HepG2 (cell line): ENCODE data around the gene CCDC106. TPM values are rescaled to one million over a fixed set of nuclear protein-coding genes. Genes with fewer than 3 reads are reported as not detected.

ENCODE experiments used
- ATF7-NPFF ChIP-seq: sonication (generic); formaldehyde crosslinking; IDR thresholded peaks from 2 replicates; pipeline ENCODE4 v1.8.1; 2023; ENCODE audit warnings: mild to moderate bottlenecking, low read depth, missing genetic modification reagents, moderate library complexity
- HNF1B ChIP-seq: sonication (generic); formaldehyde crosslinking; IDR thresholded peaks from 2 replicates; pipeline ENCODE4 v1.5.1; 2020; ENCODE audit warnings: mild to moderate bottlenecking, moderate library complexity, missing genetic modification reagents
- HNF4G ChIP-seq, 2 experiments: sonication (generic) in 1 of 2; formaldehyde crosslinking in 1 of 2; IDR thresholded peaks; 2 replicates each; pipeline versions ENCODE4 v1.4.0 to v1.6.1; 2011 to 2020; ENCODE audit warnings: borderline replicate concordance in 2 of 2, low read depth in 2 of 2, mild to moderate bottlenecking in 2 of 2, low read length in 1 of 2, missing genetic modification reagents in 1 of 2, moderate library complexity in 1 of 2
- HNRNPH1 ChIP-seq: fragments of 200-400 bp; formaldehyde crosslinking; optimal IDR thresholded peaks from 2 replicates; pipeline ENCODE3; 2017; ENCODE audit warnings: mild to moderate bottlenecking, low read depth, low read length
- IRX3 ChIP-seq: sonication (generic); formaldehyde crosslinking; IDR thresholded peaks from 2 replicates; pipeline ENCODE4 v1.8.1; 2023; ENCODE audit warnings: mild to moderate bottlenecking, low read depth, missing genetic modification reagents, borderline replicate concordance
- SNAPC4 ChIP-seq: sonication (generic); formaldehyde crosslinking; IDR thresholded peaks from 2 replicates; pipeline ENCODE4 v1.4.0; 2020; ENCODE audit warnings: mild to moderate bottlenecking, missing genetic modification reagents
- STAT5B ChIP-seq: sonication (generic); formaldehyde crosslinking; IDR thresholded peaks from 2 replicates; pipeline ENCODE4 v1.4.0; 2020; ENCODE audit warnings: missing genetic modification reagents
- TBX3 ChIP-seq: fragments of 450-650 bp; IDR thresholded peaks from 2 replicates; pipeline ENCODE4 v1.6.1; 2017; ENCODE audit warnings: antibody characterized with exemption, mild to moderate bottlenecking, inconsistent platforms, borderline replicate concordance
- TEAD3 ChIP-seq: optimal IDR thresholded peaks from 2 replicates; pipeline ENCODE3; 2016; ENCODE audit warnings: borderline replicate concordance
- TOE1 ChIP-seq: sonication (generic); formaldehyde crosslinking; IDR thresholded peaks from 2 replicates; pipeline ENCODE4 v1.4.0; 2020; ENCODE audit warnings: mild to moderate bottlenecking, missing genetic modification reagents
- WIZ ChIP-seq: sonication (generic); formaldehyde crosslinking; IDR thresholded peaks from 2 replicates; pipeline ENCODE4 v1.5.1; 2020; ENCODE audit warnings: mild to moderate bottlenecking, missing genetic modification reagents
- YEATS4 ChIP-seq: sonication (generic); formaldehyde crosslinking; IDR thresholded peaks from 2 replicates; pipeline ENCODE4 v1.4.0; 2020; ENCODE audit warnings: missing genetic modification reagents, borderline replicate concordance
- ZFP1 ChIP-seq: IDR thresholded peaks from 2 replicates; pipeline ENCODE4 v1.6.1; 2016
- ZMAT3 ChIP-seq: sonication (generic); formaldehyde crosslinking; conservative IDR thresholded peaks from 2 replicates; pipeline ENCODE4 v1.7.0; 2021; ENCODE audit warnings: missing genetic modification reagents
- ZMYM2 ChIP-seq: sonication (generic); formaldehyde crosslinking; IDR thresholded peaks from 2 replicates; pipeline ENCODE4 v1.8.0; 2022; ENCODE audit warnings: mild to moderate bottlenecking, missing genetic modification reagents
- ZNF331 ChIP-seq: sonication (generic); formaldehyde crosslinking; IDR thresholded peaks from 2 replicates; pipeline ENCODE4 v1.4.0; 2020; ENCODE audit warnings: missing genetic modification reagents
- ZNF570 ChIP-seq: sonication (generic); formaldehyde crosslinking; IDR thresholded peaks from 2 replicates; pipeline ENCODE4 v1.4.0; 2020; ENCODE audit warnings: mild to moderate bottlenecking, missing genetic modification reagents, borderline replicate concordance
- ZNF709 ChIP-seq: sonication (generic); formaldehyde crosslinking; IDR thresholded peaks from 2 replicates; pipeline ENCODE4 v1.5.0; 2020; ENCODE audit warnings: mild to moderate bottlenecking, missing genetic modification reagents
- ZNF792 ChIP-seq: IDR thresholded peaks from 2 replicates; pipeline ENCODE4 v1.6.1; 2016
- ZNF883 ChIP-seq: sonication (generic); formaldehyde crosslinking; IDR thresholded peaks from 2 replicates; pipeline ENCODE4 v1.5.1; 2020; ENCODE audit warnings: mild to moderate bottlenecking, missing genetic modification reagents; ENCODE audit errors: not compliant biosample characterization
- ZNF891 ChIP-seq: sonication (generic); formaldehyde crosslinking; IDR thresholded peaks from 2 replicates; pipeline ENCODE4 v1.5.0; 2020; ENCODE audit warnings: mild to moderate bottlenecking, missing genetic modification reagents
- ZZZ3 ChIP-seq: sonication (generic); formaldehyde crosslinking; IDR thresholded peaks from 2 replicates; pipeline ENCODE4 v1.4.0; 2020; ENCODE audit warnings: missing genetic modification reagents, mild to moderate bottlenecking, borderline replicate concordance
- polyA plus RNA-seq, 8 experiments: library from polyadenylated mRNA; depleted of rRNA in 3 of 8; stranded (reverse) in 7 of 8; unstranded in 1 of 8; fragments of >200 nt; fragmentation: Illumina TruSeq in 4 of 8; extraction: Trizol in 4 of 8; gene quantifications; 2 replicates each; pipeline versions ENCODE4 v1.2.1 to v1.2.3, GENCODE V29; 2011 to 2016; ENCODE audit warnings: low read depth in 4 of 8, missing spikeins in 1 of 8, mixed read lengths in 1 of 8; ENCODE audit not compliant: insufficient read depth in 1 of 8
- total RNA-seq, 5 experiments: library from RNA; depleted of rRNA; stranded (reverse); fragments of >200 nt; fragmentation: Illumina TruSeq; extraction: Trizol; gene quantifications; 2 replicates each; pipeline ENCODE4 v1.2.3, GENCODE V29; 2016; ENCODE audit warnings: low read depth in 1 of 5

CCDC106 gene
- total and polyA plus RNA-seq, 2 of the 13 experiments (the other 11 are each of a cell fraction or from before 2014, with no cell fraction given), result 4.7 to 8.8 TPM

GRCh38 chr19:55653651-55654322 lies 5.8 kb downstream of the CCDC106 start (continued):
- peak; percentile 52; the same call in 1 of the 2 replicates for TF ChIP-seq HNF4G (IDR thresholded peaks at IDR 0.05; ENCODE audit: borderline replicate concordance, low read depth, low read length)
- 0 out of 2 replicates have a peak, but pooled peaks have one; percentile 37 for TF ChIP-seq HNF4G (CRISPR knock-in tag; IDR thresholded peaks at IDR 0.05; ENCODE audit: borderline replicate concordance, low read depth)
- TF ChIP-seq HNRNPH1, result no peak
- TF ChIP-seq WIZ (CRISPR knock-in tag), result no peak
- no peak for TF ChIP-seq ZZZ3 (CRISPR knock-in tag)
- peak; percentile 24; the same call in 1 of the 2 replicates for TF ChIP-seq TBX3
- peak; percentile 45; the same call in 1 of the 2 replicates for TF ChIP-seq STAT5B
- TF ChIP-seq TOE1 (CRISPR knock-in tag), result peak; percentile 25; the same call in 1 of the 2 replicates
- no peak for TF ChIP-seq ZMAT3 (CRISPR knock-in tag)
- 0 out of 2 replicates have a peak, but pooled peaks have one; percentile 67 for TF ChIP-seq ZMYM2 (CRISPR knock-in tag)
- no peak for TF ChIP-seq IRX3 (CRISPR knock-in tag)
- peak; percentile 46 for TF ChIP-seq TEAD3
- TF ChIP-seq ZNF891 (CRISPR knock-in tag), result peak; percentile 54; the same call in 1 of the 2 replicates
- TF ChIP-seq ZNF570 (CRISPR knock-in tag), result no peak
- TF ChIP-seq YEATS4 (CRISPR knock-in tag), result peak; percentile 46; the same call in 1 of the 2 replicates
- peak; percentile 69 for TF ChIP-seq ZNF883 (CRISPR knock-in tag)
- peak; percentile 21 for TF ChIP-seq ZNF792 (CRISPR knock-in tag)
- peak; percentile 51; the same call in 1 of the 2 replicates for TF ChIP-seq ZNF709 (CRISPR knock-in tag)
- no peak for TF ChIP-seq ATF7-NPFF (CRISPR knock-in tag)
- 0 out of 2 replicates have a peak, but pooled peaks have one; percentile 21 for TF ChIP-seq ZFP1
- peak; percentile 86 for TF ChIP-seq ZNF331 (CRISPR knock-in tag)
- peak; percentile 82 for TF ChIP-seq HNF1B (CRISPR knock-in tag)
- no peak for TF ChIP-seq SNAPC4 (CRISPR knock-in tag)
